ENCODE results near the gene ALDH1A2.
"Not testable (repeated sequence)": the region's sequence is repeated elsewhere in the genome, so short reads cannot be mapped to it uniquely, and the experiment has no call there.

ALDH1A2 gene

DNA sequence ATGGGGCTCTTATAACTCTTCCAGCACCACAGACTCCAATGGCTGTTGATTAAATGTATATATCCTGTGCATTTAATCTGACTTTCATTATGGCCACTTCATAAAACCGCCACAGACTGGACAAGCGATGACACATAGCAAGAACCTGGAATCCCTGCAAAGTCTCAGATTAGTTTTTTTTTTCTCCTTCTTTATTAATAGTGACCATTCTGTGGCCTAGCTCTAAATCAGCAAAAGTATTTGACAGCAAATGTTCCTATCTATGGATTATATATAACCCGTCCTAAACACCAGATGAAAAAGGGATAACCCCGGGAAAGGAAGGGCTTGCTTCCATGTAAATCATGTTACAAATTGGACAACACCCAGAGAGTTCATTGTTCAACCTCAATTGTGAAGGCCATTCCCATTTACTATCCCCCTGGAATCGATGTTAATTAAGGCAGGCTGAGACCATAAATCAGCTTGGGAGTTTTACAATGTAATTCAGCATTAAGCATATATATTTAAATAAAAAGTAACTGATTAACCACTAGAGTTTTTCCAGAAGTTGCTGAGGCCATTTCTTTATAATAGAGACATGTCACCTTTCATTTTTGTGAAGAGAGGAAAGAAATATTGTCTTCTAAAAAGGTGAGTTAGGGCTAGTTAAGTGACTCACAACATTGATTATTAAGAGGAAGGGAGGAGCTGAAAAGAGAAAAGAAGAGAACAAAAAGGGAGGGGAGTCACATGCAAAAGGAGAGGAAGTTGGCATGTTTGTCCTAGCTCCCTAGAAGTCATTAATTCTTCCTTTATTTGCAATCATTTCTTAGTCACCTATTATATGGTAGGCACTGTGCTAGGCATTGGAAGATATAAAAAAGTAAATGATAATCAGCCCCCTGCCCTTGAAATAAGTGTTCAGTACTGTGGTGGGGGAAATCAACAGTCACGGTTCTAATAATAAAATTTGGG, 26.2 kb downstream of the ALDH1A2 start:
- no peak overlapping the region for H3K9ac ChIP-seq (ENCODE audit: low read depth, low read length)
- 93% methylated on average over 5 of the region's 6 CpGs for WGBS
- no peak overlapping the region for H3K4me3 ChIP-seq (ENCODE audit: low read length)
- no peaks in the 10 kb centered on the region for H3K36me3 ChIP-seq (ENCODE audit: insufficient read depth, low read length)
- no peaks in the 10 kb centered on the region for H3K9me3 ChIP-seq (ENCODE audit: insufficient read depth, low read depth, low read length)
- no peak overlapping the region for H3K27ac ChIP-seq (ENCODE audit: low read depth, low read length)
- H3K27me3 ChIP-seq (ENCODE audit: insufficient read depth, low read length): peaks cover 14% of the 10 kb centered on the region; the same call in 1 of the 2 replicates
- peaks cover 8% of the 10 kb centered on the region for H3K4me1 ChIP-seq (ENCODE audit: insufficient read depth, low read length)

DNA sequence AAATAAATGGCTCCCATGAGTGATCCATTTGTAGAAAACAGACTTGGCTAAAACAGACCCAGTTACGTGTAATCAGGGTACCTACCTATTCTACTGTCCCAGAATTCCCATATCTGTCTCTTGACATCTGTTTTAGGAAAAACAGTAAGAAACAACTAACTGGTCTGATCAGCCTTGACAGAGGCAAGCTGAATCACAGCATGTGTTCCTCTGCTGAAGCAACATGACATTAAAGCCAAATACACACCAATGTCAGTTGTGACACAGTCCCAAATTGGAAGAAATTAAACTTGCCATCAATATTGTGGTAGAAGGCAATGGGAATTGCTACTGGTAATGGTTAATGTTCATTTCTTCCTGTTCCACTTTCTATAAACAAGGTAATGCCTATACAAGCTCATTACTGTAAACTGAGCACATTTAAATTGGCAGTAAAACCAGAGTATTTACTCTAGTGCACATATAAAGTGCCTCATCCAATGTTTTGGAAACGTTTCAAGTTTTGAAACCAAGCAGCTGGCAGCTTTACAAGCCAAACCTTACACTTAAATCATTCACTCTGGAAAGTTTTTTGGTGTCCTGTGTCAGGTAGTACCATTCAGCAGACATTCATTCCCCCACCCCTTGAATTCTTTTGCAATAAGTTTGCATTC, 27.0 kb downstream of the ALDH1A2 start:
- Histone ChIP-seq H3K4me1 (ENCODE audit: insufficient read depth, low read length) (peaks cover 8% of the 10 kb centered on the region), H3K27ac (ENCODE audit: low read depth, low read length) (no peak overlapping the region), H3K36me3 (ENCODE audit: insufficient read depth, low read length) (no peaks in the 10 kb centered on the region), H3K4me3 (ENCODE audit: low read length) (no peak overlapping the region), H3K9ac (ENCODE audit: low read depth, low read length) (no peak overlapping the region), H3K27me3 (ENCODE audit: insufficient read depth, low read length) (peaks cover 8% of the 10 kb centered on the region; the same call in 1 of the 2 replicates), H3K9me3 (ENCODE audit: insufficient read depth, low read depth, low read length) (no peaks in the 10 kb centered on the region)
- WGBS: 76% methylated on average over 2 of the region's 2 CpGs

DNA sequence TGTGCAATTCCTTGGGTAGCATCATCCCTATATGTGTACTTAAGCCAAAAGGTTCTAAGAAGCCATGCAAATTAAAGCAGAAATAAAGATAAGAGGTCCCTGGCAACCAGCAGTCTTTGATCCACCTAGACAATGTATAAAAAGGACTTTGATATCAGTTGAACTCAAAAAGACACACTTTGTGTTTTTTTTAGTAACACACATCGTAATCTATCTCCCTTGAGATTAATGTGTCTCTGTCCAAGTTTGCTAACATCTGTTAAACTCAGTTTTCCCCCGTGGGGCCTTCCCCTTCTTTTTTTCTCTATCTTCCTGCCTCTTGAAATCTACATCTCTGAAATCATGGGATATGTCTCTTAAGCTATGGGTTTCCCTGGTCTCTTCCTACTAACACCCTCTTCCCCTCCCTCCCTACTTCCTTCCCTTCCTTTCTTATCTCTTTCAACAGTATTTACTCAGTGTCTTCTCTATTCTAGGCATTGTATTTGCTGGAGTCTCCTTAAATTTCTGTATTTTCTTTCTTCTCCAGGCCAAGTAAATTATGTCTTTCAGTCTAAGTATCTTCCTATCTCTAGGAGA, 27.7 kb downstream of the ALDH1A2 start:
- no peak overlapping the region for H3K4me3 ChIP-seq (ENCODE audit: low read length)
- H3K27ac ChIP-seq (ENCODE audit: low read depth, low read length): no peak overlapping the region
- no peak overlapping the region for H3K9ac ChIP-seq (ENCODE audit: low read depth, low read length)
- 75% methylated on average over 2 of the region's 2 CpGs for WGBS
- H3K27me3 ChIP-seq (ENCODE audit: insufficient read depth, low read length): peaks cover 6% of the 10 kb centered on the region; the same call in 1 of the 2 replicates
- H3K9me3 ChIP-seq (ENCODE audit: insufficient read depth, low read depth, low read length): no peaks in the 10 kb centered on the region
- peaks cover 8% of the 10 kb centered on the region for H3K4me1 ChIP-seq (ENCODE audit: insufficient read depth, low read length)
- no peaks in the 10 kb centered on the region for H3K36me3 ChIP-seq (ENCODE audit: insufficient read depth, low read length)

DNA sequence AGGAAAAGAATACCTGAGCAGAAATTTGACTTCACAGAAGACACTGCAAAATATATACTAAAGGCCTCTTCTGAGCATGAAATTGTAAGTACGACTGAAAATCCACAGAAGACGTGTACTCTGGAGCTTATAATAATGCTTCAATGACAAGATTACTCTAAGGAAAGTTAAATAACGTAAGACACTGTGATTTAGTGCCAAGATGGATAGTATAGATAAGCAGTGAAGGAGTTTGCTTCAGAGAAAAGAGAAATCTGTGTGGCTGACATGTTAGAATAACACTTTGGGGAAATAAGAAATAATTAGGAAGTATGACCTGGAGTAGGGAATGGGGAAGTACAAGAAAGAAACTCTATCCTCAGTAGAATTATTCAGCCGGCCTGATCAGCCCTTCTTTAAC, 28.9 kb downstream of the ALDH1A2 start:
- Histone ChIP-seq H3K9me3 (ENCODE audit: insufficient read depth, low read depth, low read length) (no peaks in the 10 kb centered on the region), H3K27me3 (ENCODE audit: insufficient read depth, low read length) (peaks cover 3% of the 10 kb centered on the region; the same call in 1 of the 2 replicates), H3K27ac (ENCODE audit: low read depth, low read length) (no peak overlapping the region), H3K4me1 (ENCODE audit: insufficient read depth, low read length) (peaks cover 8% of the 10 kb centered on the region), H3K9ac (ENCODE audit: low read depth, low read length) (no peak overlapping the region), H3K36me3 (ENCODE audit: insufficient read depth, low read length) (no peaks in the 10 kb centered on the region), H3K4me3 (ENCODE audit: low read length) (no peak overlapping the region)
- WGBS: 89% methylated on average over 4 of the region's 4 CpGs

DNA sequence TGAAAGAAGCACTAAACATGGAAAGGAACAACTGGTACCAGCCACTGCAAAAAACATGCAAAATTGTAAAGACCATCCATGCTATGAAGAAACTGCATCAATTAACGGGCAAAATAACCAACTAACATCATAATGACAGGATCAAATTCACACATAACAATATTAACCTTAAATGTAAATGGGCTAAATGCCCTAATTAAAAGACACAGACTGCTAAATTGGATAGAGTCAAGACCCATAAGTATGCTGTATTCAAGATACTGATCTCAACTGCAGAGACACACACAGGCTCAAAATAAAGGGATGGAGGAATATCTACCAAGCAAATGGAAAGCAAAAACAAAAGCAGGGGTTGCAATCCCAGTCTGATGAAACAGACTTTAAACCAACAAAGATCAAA, 37.1 kb downstream of the ALDH1A2 start:
- H3K27me3 ChIP-seq (ENCODE audit: insufficient read depth, low read length); H3K4me1 ChIP-seq (ENCODE audit: insufficient read depth, low read length); H3K27ac ChIP-seq (ENCODE audit: low read depth, low read length); H3K9ac ChIP-seq (ENCODE audit: low read depth, low read length); H3K36me3 ChIP-seq (ENCODE audit: insufficient read depth, low read length); H3K4me3 ChIP-seq (ENCODE audit: low read length): not testable (repeated sequence)
- H3K9me3 ChIP-seq (ENCODE audit: insufficient read depth, low read depth, low read length): peaks cover 16% of the 10 kb centered on the region
- WGBS: 89% methylated on average over 1 of the region's 1 CpG

DNA sequence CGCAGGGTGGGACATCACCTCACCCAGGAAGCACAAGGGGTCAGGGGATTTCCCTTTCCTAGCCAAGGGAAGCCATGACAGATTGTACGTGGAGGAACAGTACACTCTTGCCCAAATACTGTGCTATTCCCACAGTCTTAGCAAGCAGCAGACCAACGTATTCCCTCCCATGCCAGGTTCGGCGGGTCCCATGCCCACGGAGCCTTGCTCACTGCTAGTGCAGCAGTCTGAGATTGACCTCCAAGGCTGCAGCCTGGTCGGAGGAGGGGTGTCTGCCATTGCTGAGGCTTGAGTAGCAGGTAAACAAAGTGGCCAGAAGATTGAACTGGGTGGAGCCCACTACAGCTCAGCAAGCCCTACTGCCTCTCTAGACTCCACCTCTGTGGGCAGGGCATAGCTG, 39.0 kb downstream of the ALDH1A2 start:
- Histone ChIP-seq H3K27ac (ENCODE audit: low read depth, low read length) (no peak overlapping the region), H3K9me3 (ENCODE audit: insufficient read depth, low read depth, low read length) (peaks cover 16% of the 10 kb centered on the region), H3K9ac (ENCODE audit: low read depth, low read length) (no peak overlapping the region), H3K4me3 (ENCODE audit: low read length) (no peak overlapping the region), H3K27me3 (ENCODE audit: insufficient read depth, low read length) (no peaks in the 10 kb centered on the region), H3K36me3 (ENCODE audit: insufficient read depth, low read length) (no peaks in the 10 kb centered on the region), H3K4me1 (ENCODE audit: insufficient read depth, low read length) (no peaks in the 10 kb centered on the region)
- 94% methylated on average over 7 of the region's 7 CpGs for WGBS

DNA sequence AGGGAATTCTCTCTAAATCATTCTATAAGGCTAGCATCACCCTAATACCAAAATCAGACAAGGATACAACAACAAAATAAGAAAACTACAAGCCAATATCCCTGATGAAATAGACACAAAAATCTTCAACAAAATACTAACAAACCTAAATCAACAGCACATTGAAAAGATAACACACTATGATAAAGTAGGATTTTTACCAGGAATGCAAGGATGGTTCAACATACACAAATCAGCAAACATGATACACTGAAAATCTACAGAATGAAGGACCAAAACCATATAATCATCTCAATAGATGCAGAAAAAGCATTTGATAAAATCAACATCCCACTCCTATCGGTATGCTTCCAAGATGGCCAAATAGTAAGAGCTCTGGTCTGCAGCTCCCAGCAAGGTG, 39.5 kb downstream of the ALDH1A2 start:
- no peaks in the 10 kb centered on the region for H3K4me1 ChIP-seq (ENCODE audit: insufficient read depth, low read length)
- H3K4me3 ChIP-seq (ENCODE audit: low read length): no peak overlapping the region
- H3K9me3 ChIP-seq (ENCODE audit: insufficient read depth, low read depth, low read length): peaks cover 16% of the 10 kb centered on the region
- 96% methylated on average over 1 of the region's 1 CpG for WGBS
- H3K9ac ChIP-seq (ENCODE audit: low read depth, low read length): no peak overlapping the region
- no peak overlapping the region for H3K27ac ChIP-seq (ENCODE audit: low read depth, low read length)
- H3K27me3 ChIP-seq (ENCODE audit: insufficient read depth, low read length): no peaks in the 10 kb centered on the region
- no peaks in the 10 kb centered on the region for H3K36me3 ChIP-seq (ENCODE audit: insufficient read depth, low read length)

DNA sequence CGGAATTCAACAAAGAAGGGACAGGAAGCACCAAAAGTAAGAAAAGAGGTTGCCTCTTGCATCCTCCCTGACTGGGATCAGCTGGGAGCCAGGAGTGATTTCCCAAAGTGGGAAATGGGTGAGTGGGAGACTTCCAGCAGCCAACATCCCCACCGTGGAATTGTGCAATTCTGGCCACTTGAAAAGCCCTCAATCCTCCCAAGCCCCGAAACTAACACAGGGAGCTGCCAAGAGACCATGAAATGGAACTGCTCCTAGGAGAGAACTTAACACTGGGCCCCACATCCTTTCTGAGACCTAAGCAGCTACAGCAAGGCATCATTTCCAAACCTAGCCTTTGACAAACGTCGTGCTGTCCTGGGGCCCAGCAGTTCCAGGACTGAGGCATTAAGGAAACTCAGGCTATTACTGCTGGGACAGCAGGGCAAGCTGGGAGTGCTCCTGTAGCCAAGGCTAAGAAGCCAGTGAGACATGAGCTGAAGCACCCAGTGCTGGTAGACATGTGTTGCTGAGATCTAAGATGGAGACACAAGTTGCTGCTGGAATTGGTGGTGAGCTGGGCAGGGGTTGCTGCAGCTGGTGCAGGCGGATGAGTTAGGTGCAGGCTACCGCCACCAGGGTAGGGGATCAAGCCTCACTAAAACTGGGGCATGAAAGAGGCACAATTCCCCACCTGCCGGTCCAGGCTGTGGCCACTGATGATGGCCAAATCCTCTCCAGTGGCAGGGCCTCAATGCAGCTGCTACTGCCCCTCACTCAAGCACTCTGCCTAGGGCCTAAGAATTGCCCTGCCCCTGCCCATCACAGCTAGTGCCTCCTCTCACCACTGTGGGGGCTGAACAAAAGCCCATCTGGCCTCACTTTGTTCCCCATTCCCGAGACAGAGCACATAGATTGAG, 43.9 kb downstream of the ALDH1A2 start:
- H3K4me3 ChIP-seq (ENCODE audit: low read length): no peak overlapping the region
- no peaks in the 10 kb centered on the region for H3K27me3 ChIP-seq (ENCODE audit: insufficient read depth, low read length)
- no peak overlapping the region for H3K9ac ChIP-seq (ENCODE audit: low read depth, low read length)
- no peaks in the 10 kb centered on the region for H3K36me3 ChIP-seq (ENCODE audit: insufficient read depth, low read length)
- H3K4me1 ChIP-seq (ENCODE audit: insufficient read depth, low read length): no peaks in the 10 kb centered on the region
- H3K27ac ChIP-seq (ENCODE audit: low read depth, low read length): no peak overlapping the region
- H3K9me3 ChIP-seq (ENCODE audit: insufficient read depth, low read depth, low read length): peaks cover 12% of the 10 kb centered on the region
- WGBS: 89% methylated on average over 9 of the region's 9 CpGs

DNA sequence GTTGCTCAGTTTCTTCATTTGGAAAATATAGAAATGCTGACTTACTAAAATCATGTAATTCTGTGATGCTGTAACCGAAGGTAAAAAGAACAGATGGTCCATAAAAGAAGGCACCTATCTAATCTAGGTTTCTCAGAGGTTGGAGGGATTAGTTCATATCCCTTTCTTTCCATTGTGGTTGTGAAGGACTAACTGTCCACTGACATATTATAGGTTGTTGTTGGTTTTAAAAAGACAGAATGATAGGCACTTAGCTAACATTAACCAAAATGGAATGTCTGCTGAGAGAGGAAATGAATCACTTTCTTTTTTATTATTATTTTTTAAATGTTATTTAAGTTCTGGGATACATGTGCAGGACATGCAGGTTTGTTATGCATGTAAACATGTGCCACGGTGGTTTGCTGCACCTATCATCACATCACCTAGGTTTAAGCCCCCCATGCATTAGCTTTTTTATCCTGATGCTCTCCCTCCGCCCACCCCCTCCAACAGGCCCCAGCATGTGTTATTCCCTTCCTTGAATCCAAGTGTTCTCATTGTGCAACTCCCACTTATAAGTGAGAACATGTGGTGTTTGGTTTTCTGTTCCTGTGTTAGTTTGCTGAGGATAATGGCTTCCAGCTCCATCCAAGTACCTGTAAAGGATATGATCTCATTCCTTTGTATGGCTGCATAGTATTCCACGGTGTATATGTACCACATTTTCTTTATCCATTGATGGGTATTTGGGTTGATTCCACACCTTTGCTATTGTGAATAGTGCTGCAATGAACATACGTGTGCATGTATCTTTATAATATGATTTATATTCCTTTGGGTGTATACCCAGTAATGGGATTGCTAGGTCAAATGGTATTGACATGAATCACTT, 45.8 kb downstream of the ALDH1A2 start:
- H3K9me3 ChIP-seq (ENCODE audit: insufficient read depth, low read depth, low read length): no peaks in the 10 kb centered on the region
- H3K27ac ChIP-seq (ENCODE audit: low read depth, low read length): no peak overlapping the region
- H3K4me3 ChIP-seq (ENCODE audit: low read length): no peak overlapping the region
- no peaks in the 10 kb centered on the region for H3K27me3 ChIP-seq (ENCODE audit: insufficient read depth, low read length)
- H3K9ac ChIP-seq (ENCODE audit: low read depth, low read length): no peak overlapping the region
- H3K4me1 ChIP-seq (ENCODE audit: insufficient read depth, low read length): no peaks in the 10 kb centered on the region
- 80% methylated on average over 5 of the region's 5 CpGs for WGBS
- H3K36me3 ChIP-seq (ENCODE audit: insufficient read depth, low read length): no peaks in the 10 kb centered on the region

DNA sequence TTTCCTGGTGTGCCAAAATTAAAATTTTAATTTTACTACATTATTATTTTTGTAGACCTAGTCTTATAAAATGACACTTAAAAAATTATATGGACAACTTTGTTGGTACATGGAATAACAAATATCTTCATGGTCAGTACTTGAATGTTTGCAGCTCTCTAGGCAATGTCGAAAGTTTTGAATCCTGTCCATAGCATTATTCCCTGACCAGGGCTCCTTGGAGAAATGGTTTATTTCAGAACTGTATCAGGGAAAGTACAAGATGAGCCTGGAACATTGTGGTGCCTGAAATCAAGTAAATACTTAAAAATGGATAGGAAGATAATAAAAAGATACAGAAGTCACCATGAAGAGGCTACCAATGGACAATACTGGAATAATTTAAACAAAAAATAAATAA, 47.6 kb downstream of the ALDH1A2 start:
- Histone ChIP-seq H3K4me1 (ENCODE audit: insufficient read depth, low read length) (peaks cover 3% of the 10 kb centered on the region; the same call in 1 of the 2 replicates), H3K36me3 (ENCODE audit: insufficient read depth, low read length) (no peaks in the 10 kb centered on the region), H3K27ac (ENCODE audit: low read depth, low read length) (no peak overlapping the region), H3K4me3 (ENCODE audit: low read length) (no peak overlapping the region), H3K9ac (ENCODE audit: low read depth, low read length) (no peak overlapping the region), H3K27me3 (ENCODE audit: insufficient read depth, low read length) (no peaks in the 10 kb centered on the region), H3K9me3 (ENCODE audit: insufficient read depth, low read depth, low read length) (no peaks in the 10 kb centered on the region)
- WGBS: 95% methylated on average over 1 of the region's 1 CpG

Measured in HUES64 (cell line).